Measurements from ENCODE around the gene CHCHD10.
"Not testable (repeated sequence)": the region's sequence is repeated elsewhere in the genome, so short reads cannot be mapped to it uniquely, and the experiment has no call there.

CHCHD10 gene

GRCh38 chr22:23750367-23750713 lies 17.4 kb downstream of the CHCHD10 start:
- no peak for DNase-seq (ENCODE audit: low read depth, low spot score)

DNA sequence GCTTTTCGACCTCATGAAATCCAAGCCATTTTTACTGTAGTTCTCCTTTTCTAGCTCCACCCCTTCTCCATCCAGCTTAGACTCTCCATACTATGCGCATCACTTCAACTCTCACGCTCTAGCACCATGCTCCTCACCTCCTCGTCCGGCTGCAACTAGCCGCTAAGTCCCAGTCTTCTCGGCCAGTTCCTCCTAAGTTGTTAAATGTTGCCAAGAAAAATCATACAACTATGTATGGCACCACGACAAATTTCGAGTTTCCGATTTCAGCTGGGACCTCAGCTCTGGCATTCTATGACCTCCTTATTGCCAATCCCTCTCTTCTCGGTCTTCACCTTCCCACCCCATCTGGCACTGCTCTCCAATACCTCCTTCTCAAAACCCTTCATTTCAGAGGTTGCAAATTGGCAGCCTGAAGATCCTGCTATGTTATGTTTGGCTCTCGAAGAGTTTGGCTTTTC lies 17.9 kb downstream of the CHCHD10 start:
- no peak for DNase-seq (ENCODE audit: low read depth, low spot score)

DNA sequence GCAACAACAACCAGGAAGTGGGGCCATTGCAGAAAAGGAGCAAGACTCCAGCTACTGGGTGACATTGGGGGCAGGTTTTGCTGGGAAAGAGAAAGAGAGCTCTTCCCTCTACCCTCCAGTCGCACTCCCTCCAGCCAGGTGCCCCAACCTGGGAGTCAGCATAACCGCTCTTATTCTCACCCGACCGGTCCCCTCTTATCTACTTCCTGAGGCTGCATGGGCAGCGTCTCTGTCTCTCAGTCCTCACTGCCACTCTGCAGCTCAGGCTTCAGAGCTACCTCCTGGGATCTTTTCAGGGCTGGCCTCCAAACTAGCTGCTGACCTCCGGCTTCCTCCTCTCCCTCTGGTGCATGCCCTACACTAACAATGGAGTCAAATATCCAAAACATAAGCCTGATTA lies 22.0 kb downstream of the CHCHD10 start:
- DNase-seq (ENCODE audit: low read depth, low spot score), result no peak

DNA sequence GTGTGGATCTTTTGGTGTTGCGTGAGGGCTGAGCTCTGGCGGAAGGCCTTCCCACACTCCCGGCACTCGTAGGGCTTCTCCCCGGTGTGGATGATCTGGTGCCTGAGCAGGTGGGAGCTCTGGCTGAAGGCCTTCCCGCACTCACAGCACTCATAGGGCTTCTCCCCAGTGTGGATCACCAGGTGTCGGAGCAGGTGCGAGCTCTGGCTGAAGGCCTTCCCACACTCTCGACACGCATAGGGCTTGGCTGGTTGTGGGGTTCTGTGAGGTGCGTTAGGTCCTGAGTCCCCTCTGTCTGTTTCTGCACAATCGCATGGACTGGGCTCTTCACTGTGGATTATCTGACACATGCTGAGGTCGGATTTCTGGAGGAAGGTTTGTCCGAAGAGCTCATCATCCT lies 23.3 kb downstream of the CHCHD10 start:
- DNase-seq (ENCODE audit: low read depth, low spot score), result no peak

DNA sequence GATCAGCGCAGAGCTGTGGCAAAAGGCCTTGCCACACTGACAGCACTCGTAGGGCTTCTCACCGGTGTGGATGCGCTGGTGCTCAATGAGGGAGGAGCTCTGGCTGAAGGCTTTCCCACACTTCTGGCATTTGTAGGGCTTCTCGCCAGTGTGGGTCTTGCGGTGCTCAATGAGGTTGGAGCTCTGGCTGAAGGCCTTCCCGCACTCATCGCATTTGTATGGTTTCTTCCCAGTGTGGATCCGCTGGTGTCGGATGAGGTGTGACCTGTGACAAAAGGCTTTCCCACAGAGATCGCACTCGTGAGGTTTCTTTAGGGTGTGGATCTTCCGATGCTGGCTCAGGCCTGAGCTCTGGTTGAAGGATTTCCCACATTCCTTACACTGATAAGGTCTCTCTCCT lies 23.8 kb downstream of the CHCHD10 start:
- no peak for DNase-seq (ENCODE audit: low read depth, low spot score)

GRCh38 chr22:23743303-23743705 lies 24.5 kb downstream of the CHCHD10 start:
- no peak for DNase-seq (ENCODE audit: low read depth, low spot score)

DNA sequence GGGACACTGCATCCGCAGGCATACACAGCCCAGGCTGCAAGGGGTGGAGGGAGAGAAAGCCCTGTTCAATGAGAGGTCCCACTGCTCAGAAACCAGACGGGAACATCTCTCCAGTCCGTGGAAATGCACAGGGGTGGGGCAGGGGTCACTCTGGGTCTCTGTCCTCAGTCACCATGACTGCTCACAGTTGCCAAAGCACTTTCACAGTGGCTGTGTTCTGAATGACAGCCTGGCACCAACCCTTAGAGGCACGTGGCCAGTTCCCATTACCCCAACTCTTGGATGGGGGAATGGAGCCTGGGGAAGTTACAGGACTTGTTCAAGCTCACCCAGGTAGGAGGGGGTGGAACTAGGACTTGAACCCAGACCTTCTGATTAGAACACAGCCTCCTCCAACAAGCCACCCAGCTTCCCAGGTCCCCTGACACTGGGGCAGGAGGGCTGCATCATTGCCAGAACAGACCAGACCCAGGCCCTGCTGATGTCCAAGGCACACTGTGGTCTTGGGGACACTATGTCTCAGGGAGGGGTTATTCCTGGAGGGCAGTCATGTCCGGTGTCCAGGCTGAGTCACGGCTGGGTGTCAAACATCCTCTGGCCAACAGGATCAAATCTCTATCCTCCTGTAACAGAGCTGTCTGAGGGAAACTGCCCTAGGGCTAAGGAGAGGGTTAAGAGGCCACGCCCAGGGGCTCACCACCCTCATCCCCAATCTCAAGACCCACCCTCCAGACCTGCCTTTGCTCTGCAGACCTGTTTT lies 25.1 kb downstream of the CHCHD10 start:
- DNase-seq (ENCODE audit: low read depth, low spot score), result no peak

- DNase-seq (ENCODE audit: low read depth, low spot score), result no peak
Measured at GRCh38 chr22:23737696-23738095, 30.1 kb downstream of the CHCHD10 start.

GRCh38 chr22:23728108-23728507 lies 39.7 kb downstream of the CHCHD10 start:
- DNase-seq (ENCODE audit: low read depth, low spot score), result not testable (repeated sequence)

DNA sequence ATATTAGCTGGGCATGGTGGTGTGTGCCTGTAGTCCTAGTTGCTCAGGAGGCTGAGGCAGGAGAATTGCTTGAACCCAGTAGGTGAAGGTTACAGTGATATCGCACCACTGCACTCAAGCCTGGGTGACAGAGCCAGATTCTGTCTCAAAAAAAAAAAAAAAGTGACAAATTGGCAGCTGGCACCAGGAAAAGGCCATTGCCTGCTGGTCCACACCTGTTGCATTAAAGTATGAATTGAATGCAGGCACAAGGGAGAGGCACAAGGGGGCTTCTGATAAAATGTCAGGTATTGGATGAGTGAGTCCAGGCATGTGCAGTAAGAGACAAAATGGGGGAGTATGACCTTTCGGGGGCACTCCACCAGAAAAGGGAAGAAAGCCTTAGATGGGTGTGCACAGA lies 45.0 kb downstream of the CHCHD10 start:
- no peak for DNase-seq (ENCODE audit: low read depth, low spot score)

DNA sequence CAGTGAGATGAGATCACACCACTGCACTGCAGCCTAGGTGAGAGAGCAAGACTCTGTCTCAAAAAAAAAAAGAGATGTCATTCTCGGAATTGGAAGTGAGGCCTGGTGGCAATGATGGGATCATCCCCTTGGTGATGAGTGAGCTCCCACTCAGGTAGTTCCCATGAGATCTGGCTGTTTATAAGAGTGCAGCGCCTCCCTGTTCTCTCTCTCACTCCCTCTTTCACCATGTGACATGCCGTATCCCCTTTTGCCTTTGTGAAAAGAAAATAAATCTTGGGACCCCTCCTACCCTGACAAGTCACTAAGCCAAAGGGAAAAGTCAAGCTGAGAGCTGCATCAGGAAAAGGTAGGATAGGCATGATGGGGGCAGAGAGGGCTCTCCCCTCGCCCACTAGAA lies 45.6 kb downstream of the CHCHD10 start:
- no peak for DNase-seq (ENCODE audit: low read depth, low spot score)

DNA sequence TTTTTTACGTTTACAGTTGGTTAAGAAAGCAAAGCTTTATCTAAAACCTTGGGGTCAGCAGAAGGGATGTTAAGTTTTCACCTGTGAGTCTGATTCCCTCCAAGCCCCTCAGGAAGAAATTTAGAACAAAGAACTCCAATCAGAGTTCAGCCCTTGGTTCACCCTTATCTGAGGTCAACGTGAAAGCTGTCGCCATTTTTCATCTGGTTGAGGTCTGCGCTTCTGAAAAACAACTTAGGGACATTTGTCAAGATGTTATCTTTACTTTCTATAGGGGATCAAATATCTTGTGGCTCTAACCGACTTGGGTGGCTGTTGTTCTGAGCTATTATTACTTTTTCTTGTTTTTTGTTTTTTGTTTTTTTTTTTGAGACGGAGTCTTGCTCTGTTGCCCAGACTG lies 46.9 kb downstream of the CHCHD10 start:
- no peak for DNase-seq (ENCODE audit: low read depth, low spot score)

- DNase-seq (ENCODE audit: low read depth, low spot score), result no peak
Measured at GRCh38 chr22:23718371-23719165, 49.2 kb downstream of the CHCHD10 start.

DNA sequence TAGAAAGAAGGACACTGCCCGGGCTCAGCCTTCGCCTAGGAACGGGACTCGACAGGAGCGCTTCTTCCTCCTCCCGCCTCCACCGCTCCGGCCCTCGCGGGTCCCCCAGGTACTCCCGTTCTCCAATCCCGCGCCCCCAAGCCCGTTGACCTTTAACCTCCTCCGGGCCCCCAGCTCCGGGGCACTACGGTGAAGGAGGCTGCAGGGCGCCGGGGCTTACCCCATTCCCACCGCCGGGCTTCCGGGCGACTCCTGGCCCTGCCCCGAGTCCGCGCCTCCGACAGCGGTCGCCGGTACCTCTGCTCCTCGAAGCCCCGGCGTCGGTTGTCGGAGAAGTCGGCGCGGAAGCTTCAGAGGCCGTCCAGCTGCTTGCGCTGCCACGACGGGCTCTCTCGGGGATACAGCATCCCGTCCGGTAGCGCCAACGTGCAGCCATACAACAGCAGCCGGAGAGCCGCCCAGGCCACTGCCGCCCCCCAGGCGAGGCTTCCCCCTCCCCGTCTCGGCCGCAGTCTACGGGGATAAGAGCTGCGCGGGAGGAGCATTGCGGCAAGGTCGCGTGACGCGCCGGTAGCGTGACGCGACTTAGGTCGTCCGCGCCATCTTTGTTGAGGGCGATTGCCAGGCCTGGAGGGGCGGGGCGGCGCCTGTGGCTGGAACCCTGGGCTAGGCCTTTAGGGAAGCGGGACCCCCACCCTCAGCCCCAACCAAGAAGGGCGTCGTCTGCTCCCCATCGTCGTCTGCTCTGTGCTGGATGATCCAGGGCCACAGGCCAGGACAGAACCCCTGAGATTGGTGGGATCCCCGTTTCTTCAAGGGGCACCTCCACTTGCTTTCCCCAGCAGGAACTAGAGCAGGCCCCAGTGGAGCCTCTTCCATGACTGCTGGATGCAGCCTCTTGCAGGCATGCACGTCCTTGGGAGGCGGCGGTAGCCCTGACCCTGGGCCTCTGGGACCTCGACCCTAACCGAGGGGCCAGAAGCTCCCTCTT lies 50.7 kb downstream of the CHCHD10 start:
- peak; percentile 93 for DNase-seq (ENCODE audit: low read depth, low spot score)
